Colonic mucosa (tissue), 4 donors: ENCODE measurements around the gene HHAT. TPM values are rescaled to one million over a fixed set of nuclear protein-coding genes. Genes with fewer than 3 reads are reported as not detected.

Source experiments
- DNase-seq: peaks from one replicate; pipeline ENCODE4 v3.0.0-alpha.2; 2020
- H3K27ac ChIP-seq: fragments of 200-600 bp; one replicate; pipeline ENCODE4 v1.8.0; 2021
- H3K27me3 ChIP-seq: fragments of 200-600 bp; one replicate; pipeline ENCODE4 v1.8.0; 2021
- H3K36me3 ChIP-seq: fragments of 200-600 bp; one replicate; pipeline ENCODE4 v1.8.0; 2021
- H3K4me1 ChIP-seq: fragments of 200-600 bp; one replicate; pipeline ENCODE4 v1.8.0; 2021; ENCODE audit warnings: mild to moderate bottlenecking
- H3K4me3 ChIP-seq: fragments of 200-600 bp; one replicate; pipeline ENCODE4 v1.8.0; 2021
- H3K9ac ChIP-seq, 2 donors: one replicate each; pipeline ENCODE4 v1.7.0; 2013; ENCODE audit warnings: control low read depth in 2 of 2, low read depth in 2 of 2, low read length in 2 of 2
- H3K9me3 ChIP-seq: fragments of 200-600 bp; one replicate; pipeline ENCODE4 v1.8.0; 2021
- intact Hi-C: fragments of 100-400 bp; cut with DNase I; formaldehyde crosslinking; loops from one replicate; pipeline ENCODE4 v1.14.1; 2022
- total RNA-seq, 2 donors: library from RNA; stranded (reverse); fragmentation: NEBNext Ultra II Directional in 1 of 2; extraction: Animal tissue kit (Norgen Biotek cat#: 25700) in 1 of 2; gene quantifications; one replicate each; pipeline ENCODE4 v1.2.1, GENCODE V29; 2021
- TF ChIP-seq, protein P1 (sequence below): fragments of 200-600 bp; IDR thresholded peaks from one replicate; pipeline ENCODE4 v1.8.0; 2022; ENCODE audit warnings: antibody characterized with exemption, mild to moderate bottlenecking
- donor health status: healthy.
- donor health status: DM: no; HTN: no; CAD: no.
- donor health status: DM: no; HTN: no; CAD: no.

Gene HHAT
- total RNA-seq, 2 donors from 2014 or later, result 3.2 to 4.9 TPM

- TF ChIP-seq, protein P1, sequence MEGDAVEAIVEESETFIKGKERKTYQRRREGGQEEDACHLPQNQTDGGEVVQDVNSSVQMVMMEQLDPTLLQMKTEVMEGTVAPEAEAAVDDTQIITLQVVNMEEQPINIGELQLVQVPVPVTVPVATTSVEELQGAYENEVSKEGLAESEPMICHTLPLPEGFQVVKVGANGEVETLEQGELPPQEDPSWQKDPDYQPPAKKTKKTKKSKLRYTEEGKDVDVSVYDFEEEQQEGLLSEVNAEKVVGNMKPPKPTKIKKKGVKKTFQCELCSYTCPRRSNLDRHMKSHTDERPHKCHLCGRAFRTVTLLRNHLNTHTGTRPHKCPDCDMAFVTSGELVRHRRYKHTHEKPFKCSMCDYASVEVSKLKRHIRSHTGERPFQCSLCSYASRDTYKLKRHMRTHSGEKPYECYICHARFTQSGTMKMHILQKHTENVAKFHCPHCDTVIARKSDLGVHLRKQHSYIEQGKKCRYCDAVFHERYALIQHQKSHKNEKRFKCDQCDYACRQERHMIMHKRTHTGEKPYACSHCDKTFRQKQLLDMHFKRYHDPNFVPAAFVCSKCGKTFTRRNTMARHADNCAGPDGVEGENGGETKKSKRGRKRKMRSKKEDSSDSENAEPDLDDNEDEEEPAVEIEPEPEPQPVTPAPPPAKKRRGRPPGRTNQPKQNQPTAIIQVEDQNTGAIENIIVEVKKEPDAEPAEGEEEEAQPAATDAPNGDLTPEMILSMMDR, result no peak
- Histone ChIP-seq H3K9me3 (no peaks in the 10 kb centered on the region), H3K27ac (no peak overlapping the region), H3K4me3 (no peak overlapping the region), H3K36me3 (no peaks in the 10 kb centered on the region), H3K27me3 (no peaks in the 10 kb centered on the region), H3K4me1 (no peaks in the 10 kb centered on the region), H3K9ac (no peak overlapping the region)
- intact Hi-C loops, result no loop called here
- DNase-seq, result no peak
These were observed 356.0 kb downstream of the HHAT start for GRCh38 chr1:210684466-210685294.

GRCh38 chr1:210685295-210685650 is 356.6 kb downstream of the HHAT start:
- Histone ChIP-seq H3K4me3 (no peak overlapping the region), H3K9ac (no peak overlapping the region), H3K27ac (no peak overlapping the region), H3K4me1 (no peaks in the 10 kb centered on the region), H3K36me3 (no peaks in the 10 kb centered on the region), H3K27me3 (no peaks in the 10 kb centered on the region), H3K9me3 (no peaks in the 10 kb centered on the region)
- DNase-seq, result no peak
- intact Hi-C loops, result no loop called here
- TF ChIP-seq, protein P1, result no peak

- TF ChIP-seq, protein P1, result no peak
- no peak overlapping the region for H3K9ac ChIP-seq
- DNase-seq, result no peak
These were observed 358.1 kb downstream of the HHAT start for GRCh38 chr1:210686841-210687240.

GRCh38 chr1:210687582-210688279 is 359.0 kb downstream of the HHAT start:
- H3K4me1 ChIP-seq, result no peaks in the 10 kb centered on the region
- H3K9ac ChIP-seq, result no peak overlapping the region
- H3K27me3 ChIP-seq, result no peaks in the 10 kb centered on the region
- no peak for DNase-seq
- H3K9me3 ChIP-seq, result no peaks in the 10 kb centered on the region
- H3K36me3 ChIP-seq, result no peaks in the 10 kb centered on the region
- intact Hi-C loops, result no loop called here
- H3K27ac ChIP-seq, result no peak overlapping the region
- no peak overlapping the region for H3K4me3 ChIP-seq
- TF ChIP-seq, protein P1, result no peak

More at GRCh38 chr1:210686841-210687240, 358.1 kb downstream of the HHAT start:
- no peaks in the 10 kb centered on the region for H3K4me1 ChIP-seq
- no peak overlapping the region for H3K4me3 ChIP-seq
- H3K27me3 ChIP-seq, result no peaks in the 10 kb centered on the region
- intact Hi-C loops, result no loop called here
- no peak overlapping the region for H3K27ac ChIP-seq
- no peaks in the 10 kb centered on the region for H3K9me3 ChIP-seq
- H3K36me3 ChIP-seq, result no peaks in the 10 kb centered on the region

- no peak overlapping the region for H3K9ac ChIP-seq
- no peak overlapping the region for H3K27ac ChIP-seq
- no peaks in the 10 kb centered on the region for H3K9me3 ChIP-seq
- no peaks in the 10 kb centered on the region for H3K27me3 ChIP-seq
- intact Hi-C loops, result no loop called here
- no peaks in the 10 kb centered on the region for H3K36me3 ChIP-seq
- H3K4me3 ChIP-seq, result no peak overlapping the region
- H3K4me1 ChIP-seq, result no peaks in the 10 kb centered on the region
- TF ChIP-seq, protein P1, result no peak
- DNase-seq, result no peak
These were observed 360.0 kb downstream of the HHAT start for GRCh38 chr1:210688512-210689234.
